Prostate gland (tissue), 2 donors: ENCODE measurements around the gene IFT81. TPM values are rescaled to one million over a fixed set of nuclear protein-coding genes. Genes with fewer than 3 reads are reported as not detected.

Experiments
- DNase-seq: peaks from one replicate; pipeline ENCODE4 v3.0.0-alpha.2; 2019; ENCODE audit warnings: low spot score
- H3K27ac ChIP-seq, 2 donors: fragments of 200-600 bp; sonication (generic); 2 replicates each; pipeline ENCODE4 v1.5.1; 2017 to 2019
- H3K27me3 ChIP-seq: fragments of 200-600 bp; sonication (generic); replicated peaks from 2 replicates; pipeline ENCODE4 v1.5.1; 2019; ENCODE audit not compliant: insufficient read depth
- H3K36me3 ChIP-seq, 2 donors: fragments of 200-600 bp; sonication (generic); 1 replicate in 1 of 2; 2 replicates in 1 of 2; pipeline versions ENCODE4 v1.5.1 to v1.8.1; 2017 to 2019
- H3K4me1 ChIP-seq: fragments of 200-600 bp; sonication (generic); replicated peaks from 2 replicates; pipeline ENCODE4 v1.5.1; 2019
- H3K4me3 ChIP-seq, 2 donors: fragments of 200-600 bp; sonication (generic); 2 replicates each; pipeline ENCODE4 v1.5.1; 2017 to 2019
- H3K9me3 ChIP-seq: fragments of 200-600 bp; sonication (generic); 2 replicates; pipeline ENCODE4 v1.5.1; 2017
- CTCF ChIP-seq, 4 experiments: fragments of 200-600 bp in 2 of 4; fragments of 450-650 bp in 2 of 4; sonication (generic) in 2 of 4; IDR thresholded peaks; 1 replicate in 3 of 4; 2 replicates in 1 of 4; pipeline ENCODE4 v1.5.1; 2016 to 2019; ENCODE audit warnings: antibody characterized with exemption in 4 of 4, mild to moderate bottlenecking in 2 of 4, moderate library complexity in 2 of 4
- POLR2A ChIP-seq: fragments of 450-650 bp; IDR thresholded peaks from one replicate; pipeline ENCODE4 v1.6.1; 2016; ENCODE audit warnings: antibody characterized with exemption, mild to moderate bottlenecking
- POLR2AphosphoS5 ChIP-seq: sonication (generic); formaldehyde crosslinking; IDR thresholded peaks from one replicate; pipeline ENCODE4 v1.6.1; 2017; ENCODE audit warnings: antibody characterized with exemption
- WGBS: methylation state at CpG from one replicate; pipeline ENCODE4 v1.1.5; 2018; 5-methylcytosine and 5-hydroxymethylcytosine counted together
- intact Hi-C: fragments of 100-400 bp; cut with DNase I; formaldehyde crosslinking; loops from one replicate; pipeline ENCODE4 v1.14.2; 2022
- total RNA-seq, 2 donors: library from RNA; depleted of rRNA; stranded (reverse); fragments of >200 nt; gene quantifications; one replicate each; pipeline ENCODE4 v1.1.0, GENCODE V29; 2016

IFT81 gene
- total RNA-seq, 2 donors from 2014 or later, result 11.2 to 16.1 TPM

GRCh38 chr12:110217996-110218674 lies 94.0 kb downstream of the IFT81 start:
- no peaks in the 10 kb centered on the region for H3K4me1 ChIP-seq
- H3K27ac ChIP-seq, result peak overlapping the region in 1 of 2 donors; percentile 17
- no peak overlapping the region for H3K4me3 ChIP-seq
- intact Hi-C loops, result no loop called here
- DNase-seq, result no peak
- TF ChIP-seq POLR2A (no peak), CTCF (IDR thresholded peaks at IDR 0.05) (no peak), POLR2AphosphoS5 (no peak)
- H3K36me3 ChIP-seq, result no peaks in the 10 kb centered on the region
- 44% methylated on average over 7 of the region's 7 CpGs for WGBS
- no peaks in the 10 kb centered on the region for H3K9me3 ChIP-seq
- H3K27me3 ChIP-seq, result no peaks in the 10 kb centered on the region

GRCh38 chr12:110222027-110222426 lies 97.9 kb downstream of the IFT81 start:
- intact Hi-C loops, result loop anchor here (5.0 kb wide), 3 partner anchors 40 to 100 kb away; partner anchors contain the start of genes ATP2A2 and IFT81
- no peak for TF ChIP-seq POLR2AphosphoS5
- H3K9me3 ChIP-seq, result no peaks in the 10 kb centered on the region
- no peaks in the 10 kb centered on the region for H3K36me3 ChIP-seq
- H3K27ac ChIP-seq, result peak overlapping the region in 1 of 2 donors; percentile 70
- H3K4me3 ChIP-seq, result no peak overlapping the region
- H3K4me1 ChIP-seq, result peaks cover 6% of the 10 kb centered on the region
- H3K27me3 ChIP-seq, result no peaks in the 10 kb centered on the region
- no peak for DNase-seq

- intact Hi-C loops, result loop anchor here (5.0 kb wide), 3 partner anchors 40 to 100 kb away; partner anchors contain the start of genes ATP2A2 and IFT81
- TF ChIP-seq POLR2AphosphoS5 (no peak), POLR2A (no peak), CTCF (IDR thresholded peaks at IDR 0.05) (no peak)
These were observed 98.3 kb downstream of the IFT81 start for GRCh38 chr12:110222433-110222832.

GRCh38 chr12:110223777-110224378 lies 99.7 kb downstream of the IFT81 start:
- peaks cover 6% of the 10 kb centered on the region for H3K4me1 ChIP-seq
- WGBS, result 27% methylated on average over 4 of the region's 4 CpGs
- H3K27ac ChIP-seq, result peak overlapping the region; percentile 70 to 78
- no peaks in the 10 kb centered on the region for H3K36me3 ChIP-seq
- TF ChIP-seq POLR2A (no peak), CTCF (IDR thresholded peaks at IDR 0.05) (no peak), POLR2AphosphoS5 (no peak)
- H3K4me3 ChIP-seq, result no peak overlapping the region
- H3K27me3 ChIP-seq, result no peaks in the 10 kb centered on the region
- no peaks in the 10 kb centered on the region for H3K9me3 ChIP-seq
- DNase-seq, result no peak
- intact Hi-C loops, result loop anchor here (5.0 kb wide), 3 partner anchors 42 to 102 kb away; partner anchors contain the start of genes ATP2A2 and IFT81

More at GRCh38 chr12:110222433-110222832, 98.3 kb downstream of the IFT81 start:
- Histone ChIP-seq H3K4me3 (no peak overlapping the region), H3K36me3 (no peaks in the 10 kb centered on the region), H3K4me1 (peaks cover 6% of the 10 kb centered on the region), H3K9me3 (no peaks in the 10 kb centered on the region), H3K27ac (peak overlapping the region in 1 of 2 donors; percentile 70), H3K27me3 (no peaks in the 10 kb centered on the region)
- WGBS, result 37% methylated on average over 1 of the region's 1 CpG
- no peak for DNase-seq

GRCh38 chr12:110224379-110225304 lies 100.5 kb downstream of the IFT81 start:
- peak in 3 of 4 experiments; percentile 29 to 66 (median 62) for TF ChIP-seq CTCF (IDR thresholded peaks at IDR 0.05)
- no peak for TF ChIP-seq POLR2A
- TF ChIP-seq POLR2AphosphoS5, result peak; percentile 66
- intact Hi-C loops, result loop anchor here (5.0 kb wide), 3 partner anchors 42 to 102 kb away; partner anchors contain the start of genes ATP2A2 and IFT81

More at GRCh38 chr12:110224379-110225304, 100.5 kb downstream of the IFT81 start:
- Histone ChIP-seq H3K9me3 (no peaks in the 10 kb centered on the region), H3K27ac (peak overlapping the region; percentile 70 to 78), H3K4me1 (peaks cover 6% of the 10 kb centered on the region), H3K36me3 (no peaks in the 10 kb centered on the region), H3K27me3 (no peaks in the 10 kb centered on the region), H3K4me3 (no peak overlapping the region)
- 9% methylated on average over 10 of the region's 10 CpGs for WGBS
- DNase-seq, result peak; percentile 43
